Measurements from ENCODE around the gene OR2AE1.
A peak's percentile ranks its signal among the peaks of the same experiment; 100 is the strongest.

The OR2AE1 gene

GRCh38 chr7:99842926-99843325 is 33.9 kb downstream of the OR2AE1 start:
- CTCF ChIA-PET: no interaction called here
- DNase-seq (ENCODE audit: extremely low spot score): no peak
- no peak for TF ChIP-seq CTCF (IDR thresholded peaks at IDR 0.05; ENCODE audit: control extremely low read depth, extremely low read depth, low read depth, missing control alignments)
- POLR2A ChIA-PET: no interaction called here

- DNase-seq (ENCODE audit: extremely low spot score): no peak
- POLR2A ChIA-PET: no interaction called here
- no peak for TF ChIP-seq CTCF (IDR thresholded peaks at IDR 0.05; ENCODE audit: control extremely low read depth, extremely low read depth, low read depth, missing control alignments)
- CTCF ChIA-PET: interaction anchor here (0.8 to 1.2 kb wide), 4 partner anchors 9 to 20 kb away, joined by 3 read pairs; no protein-coding TSS in a partner anchor
Observed at GRCh38 chr7:99840136-99840869, 36.5 kb downstream of the OR2AE1 start.

- POLR2A ChIA-PET: no interaction called here
Observed at GRCh38 chr7:99839287-99840021, 37.4 kb downstream of the OR2AE1 start.

GRCh38 chr7:99837649-99838361 is 39.0 kb downstream of the OR2AE1 start:
- TF ChIP-seq CTCF (IDR thresholded peaks at IDR 0.05; ENCODE audit: control extremely low read depth, extremely low read depth, low read depth, missing control alignments): peak; percentile 38
- ChIA-PET POLR2A (no interaction called here), CTCF (interaction anchor here (1.5 kb wide), 1 partner anchor 8 kb away, joined by 4 read pairs; no protein-coding TSS in a partner anchor)
- DNase-seq (ENCODE audit: extremely low spot score): peak; percentile 61

More at GRCh38 chr7:99839287-99840021, 37.4 kb downstream of the OR2AE1 start:
- no peak for TF ChIP-seq CTCF (IDR thresholded peaks at IDR 0.05; ENCODE audit: control extremely low read depth, extremely low read depth, low read depth, missing control alignments)
- DNase-seq (ENCODE audit: extremely low spot score): no peak
- CTCF ChIA-PET: interaction anchor here (1.3 to 1.5 kb wide), 2 partner anchors 9 to 16 kb away, joined by 4 read pairs; no protein-coding TSS in a partner anchor

- POLR2A ChIA-PET: no interaction called here
- DNase-seq (ENCODE audit: extremely low spot score): no peak
- TF ChIP-seq CTCF (IDR thresholded peaks at IDR 0.05; ENCODE audit: control extremely low read depth, extremely low read depth, low read depth, missing control alignments): no peak
- CTCF ChIA-PET: no interaction called here
Observed at GRCh38 chr7:99835189-99835588, 41.6 kb downstream of the OR2AE1 start.

- CTCF ChIA-PET: no interaction called here
- POLR2A ChIA-PET: no interaction called here
- DNase-seq (ENCODE audit: extremely low spot score): no peak
- no peak for TF ChIP-seq CTCF (IDR thresholded peaks at IDR 0.05; ENCODE audit: control extremely low read depth, extremely low read depth, low read depth, missing control alignments)
Observed at GRCh38 chr7:99834382-99834781, 42.5 kb downstream of the OR2AE1 start.
